Left ventricle myocardium superior (tissue), 1 donor: ENCODE data around the gene MTA3. TPM values are rescaled to one million over a fixed set of nuclear protein-coding genes. Genes with fewer than 3 reads are reported as not detected.
"Not testable (repeated sequence)": the region's sequence is repeated elsewhere in the genome, so short reads cannot be mapped to it uniquely, and the experiment has no call there.

Source experiments
- ATAC-seq: fragments of 200-7000 bp; cut with Tn5 transposase; one replicate; pipeline ENCODE4 v1.9.1; 2020; ENCODE audit warnings: mild to moderate bottlenecking, moderate library complexity
- DNase-seq: peaks from one replicate; pipeline ENCODE4 v3.0.0-alpha.2; 2020
- intact Hi-C: fragments of 100-400 bp; cut with micrococcal nuclease; formaldehyde crosslinking; loops from one replicate; pipeline ENCODE4 v1.11.0; 2022
- total RNA-seq: library from RNA; stranded (reverse); fragmentation: NEBNext Ultra II Directional; extraction: Animal tissue kit (Norgen Biotek cat#: 25700); gene quantifications from one replicate; pipeline ENCODE4 v1.2.1, GENCODE V29; 2021
- donor health status: DM: no; HTN: yes; CAD: no; lungs with severe emphysema.

MTA3 gene
- total RNA-seq, 1 donor from 2014 or later = 17.6 TPM

DNA sequence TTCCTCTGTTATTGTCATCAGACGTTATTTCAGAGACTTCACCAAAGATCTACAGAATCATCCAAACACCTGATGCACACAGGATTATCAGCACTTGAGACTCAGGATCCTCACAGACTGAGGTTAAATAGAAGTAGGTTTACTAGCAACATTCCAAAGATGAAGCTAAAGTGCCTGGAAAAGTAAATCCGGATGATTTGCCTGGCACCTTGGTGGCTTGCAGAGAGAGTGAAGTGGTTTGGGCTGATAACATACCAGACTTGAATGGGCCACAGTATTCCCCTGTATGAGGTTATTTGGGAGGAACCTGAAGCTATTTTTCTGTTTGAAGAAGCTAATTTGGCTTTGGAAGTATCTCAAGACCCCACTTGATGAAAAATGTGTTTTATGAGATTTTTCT, 144.5 kb downstream of the MTA3 start:
- ATAC-seq = no peak
- intact Hi-C loops = no loop called here
- DNase-seq = no peak

DNA sequence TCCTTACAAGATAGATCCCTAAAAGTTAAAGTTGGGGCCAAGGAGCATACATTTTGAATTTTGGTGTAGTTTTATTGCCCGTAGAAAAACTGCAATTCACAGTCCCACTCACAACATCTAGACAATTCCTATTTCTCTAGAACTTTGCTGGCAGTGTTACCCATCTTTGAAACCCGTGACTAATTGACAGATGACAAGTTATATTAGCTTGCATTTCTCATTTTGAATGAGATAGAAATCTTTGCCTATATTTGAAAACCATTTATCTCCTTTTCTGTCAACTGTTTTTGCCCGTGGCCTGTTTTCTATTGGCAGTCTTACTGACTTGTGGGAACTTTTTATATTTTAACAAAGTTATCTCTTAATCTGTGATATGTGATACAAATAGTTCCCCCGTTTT, 145.5 kb downstream of the MTA3 start:
- DNase-seq (no peak), ATAC-seq (no peak)
- intact Hi-C loops = no loop called here

DNA sequence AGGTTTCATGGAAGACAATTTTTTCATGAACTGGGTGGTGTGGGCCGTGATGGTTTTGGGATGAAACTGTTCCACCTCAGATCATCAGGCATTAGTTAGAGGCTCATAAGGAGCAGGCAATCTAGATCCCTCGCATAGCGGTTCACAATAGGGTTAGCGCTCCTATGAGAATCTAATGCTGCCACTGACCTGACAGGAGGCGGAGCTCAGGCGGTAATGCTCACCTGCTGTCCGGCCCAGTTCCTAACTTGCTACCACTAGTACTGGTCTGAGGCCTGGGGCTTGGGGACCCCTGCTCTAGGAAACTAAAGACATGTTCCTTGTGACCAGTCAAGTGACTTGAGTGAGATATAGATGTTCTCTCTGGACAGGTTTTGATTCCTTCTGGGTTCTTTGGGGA, 146.3 kb downstream of the MTA3 start:
- no peak for ATAC-seq
- intact Hi-C loops = no loop called here
- no peak for DNase-seq

DNA sequence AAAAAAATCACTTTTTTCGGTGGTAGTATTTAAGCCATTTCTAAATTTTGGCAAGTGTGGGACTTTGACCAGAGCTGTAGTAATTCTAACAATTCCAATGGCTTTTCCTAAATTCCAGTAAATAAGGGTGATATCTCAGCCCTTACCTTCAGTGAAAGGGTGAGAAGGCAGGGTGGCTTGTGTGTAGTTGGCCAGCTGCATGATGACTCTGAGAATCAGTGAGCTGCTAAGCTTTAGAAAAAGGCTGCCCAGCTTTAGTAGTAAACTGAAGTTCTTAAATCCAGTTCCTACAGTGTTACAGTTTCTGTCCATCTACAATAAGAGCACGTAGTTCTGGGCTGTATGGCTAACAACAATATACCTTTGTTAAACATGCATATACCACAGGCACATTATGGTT, 153.5 kb downstream of the MTA3 start:
- DNase-seq (no peak), ATAC-seq (no peak)
- intact Hi-C loops = no loop called here

DNA sequence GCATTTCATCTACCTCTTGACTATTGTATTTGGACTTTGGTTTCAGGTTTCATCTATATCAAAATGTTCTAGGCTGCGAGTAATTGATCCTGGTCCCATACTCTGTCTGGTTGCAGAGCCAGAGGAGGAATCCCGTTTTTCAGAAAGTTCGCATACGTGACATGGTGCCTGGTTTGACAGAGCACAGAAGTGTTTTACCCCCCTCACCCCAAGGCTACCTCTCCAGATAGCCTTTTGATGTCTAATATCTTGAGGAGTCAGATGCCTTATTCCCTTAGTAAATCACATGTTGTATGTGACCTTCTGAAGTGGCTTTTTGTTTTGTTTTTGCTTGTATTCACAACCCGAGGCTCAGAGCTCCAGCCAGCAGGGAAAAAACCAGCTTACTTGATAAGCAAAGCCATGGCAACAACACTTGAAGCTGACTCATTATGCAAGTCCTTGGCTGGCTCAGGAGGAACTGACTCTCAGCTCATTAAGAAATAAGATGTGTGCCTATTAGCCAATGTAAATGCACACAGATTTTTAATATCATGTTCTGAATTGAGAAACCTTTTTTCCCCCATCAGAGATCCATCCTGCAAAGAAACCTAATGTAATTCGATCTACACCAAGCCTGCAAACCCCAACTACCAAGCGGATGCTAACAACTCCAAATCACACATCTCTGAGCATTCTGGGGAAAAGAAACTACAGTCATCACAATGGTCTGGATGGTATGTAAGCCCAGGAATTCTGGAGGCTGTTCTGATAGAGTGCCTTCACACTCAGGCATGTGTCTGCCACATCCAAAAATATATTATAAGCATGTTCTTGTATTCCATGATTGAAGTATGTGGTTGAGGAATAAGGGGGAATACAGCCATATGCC, 154.1 kb downstream of the MTA3 start:
- intact Hi-C loops = no loop called here
- ATAC-seq (peak; percentile 92), DNase-seq (peak; percentile 33)

DNA sequence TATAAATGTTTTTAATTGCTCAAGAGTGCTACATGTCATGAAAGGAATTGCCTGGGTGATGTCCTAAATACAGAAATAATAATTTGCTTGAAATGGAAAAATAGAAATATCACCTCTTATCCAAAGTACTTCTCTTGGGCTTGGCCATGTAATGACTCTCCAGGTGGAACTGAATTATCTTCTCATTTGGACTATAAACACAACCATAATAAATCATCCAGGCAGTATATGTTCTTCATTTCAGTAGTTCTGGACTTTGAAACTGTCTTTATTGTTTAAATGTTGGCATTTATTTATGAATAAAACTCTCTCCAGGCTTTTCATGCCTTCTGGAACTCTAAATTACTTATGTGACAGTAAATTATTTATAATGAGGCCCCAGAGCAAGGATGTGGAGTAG, 155.0 kb downstream of the MTA3 start:
- intact Hi-C loops = no loop called here
- ATAC-seq (no peak), DNase-seq (no peak)

DNA sequence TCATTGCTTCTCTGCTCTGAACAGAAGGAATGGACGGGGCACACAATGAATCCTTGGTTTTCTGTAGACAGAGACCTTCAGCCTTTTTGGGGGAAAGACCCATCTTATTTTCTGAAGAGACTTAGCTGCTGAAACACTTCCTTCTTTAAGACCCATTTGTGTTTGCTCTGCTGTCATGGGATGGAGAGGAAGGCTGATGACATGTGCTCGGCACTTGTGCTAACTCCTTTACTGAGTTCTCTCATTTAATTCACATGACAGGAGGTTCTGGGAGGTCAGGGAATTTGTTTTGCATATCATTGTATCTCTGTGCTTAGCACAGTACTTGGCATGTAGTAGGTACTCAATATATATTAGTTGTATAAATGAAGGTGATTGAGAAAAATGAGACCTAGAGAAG, 156.5 kb downstream of the MTA3 start:
- intact Hi-C loops = no loop called here
- DNase-seq = no peak
- no peak for ATAC-seq

DNA sequence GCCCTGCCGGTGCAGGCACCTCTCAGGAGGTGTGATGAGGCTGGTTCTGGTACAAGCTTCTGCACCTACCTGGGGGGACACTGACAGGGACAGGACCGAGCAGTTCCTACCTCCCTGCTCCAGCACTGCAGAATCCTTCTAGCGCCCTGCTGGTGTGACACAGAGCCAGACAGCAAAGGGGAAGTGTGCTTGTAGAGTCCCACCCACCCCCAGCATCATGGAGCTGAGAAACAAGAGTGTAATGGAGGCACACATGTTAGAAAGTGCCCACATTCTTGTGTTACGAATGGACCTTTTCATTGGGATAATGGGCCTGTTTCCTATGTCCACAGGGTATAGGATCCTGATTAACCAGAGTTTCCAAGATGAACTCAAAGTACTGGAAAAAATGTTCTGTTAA, 157.2 kb downstream of the MTA3 start:
- ATAC-seq (no peak), DNase-seq (no peak)
- intact Hi-C loops = no loop called here

DNA sequence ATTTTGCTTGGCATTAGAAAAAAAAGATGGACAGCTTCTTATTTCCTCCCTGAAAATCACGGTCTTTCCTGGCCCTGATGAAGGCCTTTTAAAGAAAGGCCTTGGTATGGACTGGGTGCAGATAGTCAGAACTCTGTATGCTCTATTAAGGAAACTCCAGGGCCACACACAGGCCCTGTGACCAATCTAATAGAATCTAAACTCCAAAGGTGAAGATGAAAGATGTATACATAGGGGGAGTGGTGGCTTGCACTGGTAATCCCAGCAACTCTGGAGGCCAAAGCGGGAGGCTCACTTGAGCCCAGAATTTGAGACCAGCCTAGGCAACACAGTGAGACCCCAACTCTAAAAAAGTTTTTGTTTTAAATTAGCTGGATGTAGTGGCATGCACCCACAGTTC, 158.2 kb downstream of the MTA3 start:
- no peak for ATAC-seq
- DNase-seq = no peak
- intact Hi-C loops = no loop called here

DNA sequence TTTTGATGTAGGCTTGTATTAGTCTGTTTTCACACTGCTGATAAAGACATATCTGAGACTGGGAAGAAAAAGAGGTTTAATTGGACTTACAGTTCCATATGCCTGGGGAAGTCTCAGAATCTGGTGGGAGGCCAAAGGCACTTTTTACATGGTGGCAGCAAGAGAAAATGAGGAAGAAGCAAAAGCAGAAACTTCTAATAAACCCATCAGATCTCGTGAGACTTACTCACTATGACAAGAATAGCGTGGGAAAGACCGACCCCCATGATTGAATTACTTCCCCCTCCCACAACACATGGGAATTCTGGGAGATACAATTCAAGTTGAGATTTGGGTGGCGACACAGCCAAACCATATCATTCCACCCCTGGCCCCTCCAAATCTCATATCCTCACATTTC, 162.9 kb downstream of the MTA3 start:
- DNase-seq, intact Hi-C loops, ATAC-seq: not testable (repeated sequence)

DNA sequence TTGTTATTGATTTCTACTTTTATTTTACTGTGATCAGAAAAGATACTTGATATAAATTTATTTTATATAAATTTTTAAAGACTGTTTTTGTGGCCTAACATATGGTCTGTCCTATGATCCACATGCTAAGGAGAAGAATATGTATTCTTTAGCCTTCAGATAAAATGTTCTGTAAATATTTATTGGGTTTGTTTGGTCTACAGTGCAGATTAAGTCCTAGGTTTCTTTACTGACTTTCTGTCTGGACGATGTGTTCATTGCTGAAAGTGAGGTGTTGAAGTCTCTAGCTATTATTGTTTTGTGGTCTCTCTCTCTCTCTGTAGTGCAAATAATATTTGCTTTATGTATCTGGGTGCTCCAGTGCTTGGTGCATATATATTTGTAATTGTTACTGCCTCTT, 165.4 kb downstream of the MTA3 start:
- intact Hi-C loops = no loop called here
- DNase-seq = no peak
- no peak for ATAC-seq

DNA sequence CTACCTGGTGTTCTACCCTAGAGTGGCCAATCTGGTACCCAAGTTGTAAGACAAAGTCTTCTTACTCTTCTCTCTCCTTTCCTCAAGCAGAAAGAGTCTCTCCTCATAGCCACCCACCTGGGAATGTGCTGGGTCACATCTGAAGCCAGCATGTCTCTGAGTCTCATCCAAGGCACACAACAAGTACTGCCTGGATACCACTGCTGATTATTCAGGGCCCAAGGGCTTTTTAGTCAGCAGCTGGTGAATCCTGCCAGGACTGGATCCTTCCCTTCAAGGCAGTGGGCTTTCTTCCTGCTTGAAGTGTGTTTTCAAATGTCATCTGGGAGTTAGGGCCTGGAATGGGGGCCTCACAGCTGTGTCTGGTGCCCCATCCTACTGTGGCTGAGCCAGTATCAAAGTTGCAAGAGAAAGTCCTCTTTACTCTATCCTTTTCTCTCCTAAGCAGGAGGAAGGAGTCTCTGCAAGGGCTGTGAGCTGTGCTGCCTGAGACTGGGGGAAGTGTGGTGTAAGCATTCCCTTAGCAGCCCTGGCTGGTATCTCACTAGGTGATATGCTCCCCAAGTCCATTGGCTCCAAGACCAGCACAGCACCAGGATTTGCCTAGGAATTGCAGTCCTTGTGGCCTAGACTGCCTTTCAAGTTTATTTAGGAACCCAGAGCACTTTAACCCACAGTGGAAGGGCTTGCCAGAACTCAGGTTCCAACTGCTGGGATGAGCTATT, 168.3 kb downstream of the MTA3 start:
- DNase-seq (no peak), ATAC-seq (no peak)
- intact Hi-C loops = no loop called here

DNA sequence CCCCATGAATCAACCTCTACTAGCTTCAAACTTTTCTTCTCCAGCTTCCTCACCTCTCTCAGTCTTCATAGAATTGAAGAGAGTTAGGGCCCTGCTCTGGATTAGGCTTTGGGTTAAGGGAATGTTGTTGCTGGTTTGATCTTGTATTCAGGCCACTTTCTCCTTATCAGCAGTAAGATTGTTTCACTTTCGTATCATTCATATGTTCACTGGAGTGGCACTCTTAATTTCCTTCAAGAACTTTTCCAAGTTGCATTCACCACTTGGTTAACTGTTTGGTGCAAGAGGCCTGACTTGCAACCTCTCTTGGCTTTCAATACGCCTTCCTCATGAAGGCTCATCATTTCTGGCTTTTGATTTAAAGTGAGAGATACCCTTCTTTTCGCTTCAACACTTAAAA, 172.7 kb downstream of the MTA3 start:
- intact Hi-C loops = no loop called here
- DNase-seq (no peak), ATAC-seq (no peak)

DNA sequence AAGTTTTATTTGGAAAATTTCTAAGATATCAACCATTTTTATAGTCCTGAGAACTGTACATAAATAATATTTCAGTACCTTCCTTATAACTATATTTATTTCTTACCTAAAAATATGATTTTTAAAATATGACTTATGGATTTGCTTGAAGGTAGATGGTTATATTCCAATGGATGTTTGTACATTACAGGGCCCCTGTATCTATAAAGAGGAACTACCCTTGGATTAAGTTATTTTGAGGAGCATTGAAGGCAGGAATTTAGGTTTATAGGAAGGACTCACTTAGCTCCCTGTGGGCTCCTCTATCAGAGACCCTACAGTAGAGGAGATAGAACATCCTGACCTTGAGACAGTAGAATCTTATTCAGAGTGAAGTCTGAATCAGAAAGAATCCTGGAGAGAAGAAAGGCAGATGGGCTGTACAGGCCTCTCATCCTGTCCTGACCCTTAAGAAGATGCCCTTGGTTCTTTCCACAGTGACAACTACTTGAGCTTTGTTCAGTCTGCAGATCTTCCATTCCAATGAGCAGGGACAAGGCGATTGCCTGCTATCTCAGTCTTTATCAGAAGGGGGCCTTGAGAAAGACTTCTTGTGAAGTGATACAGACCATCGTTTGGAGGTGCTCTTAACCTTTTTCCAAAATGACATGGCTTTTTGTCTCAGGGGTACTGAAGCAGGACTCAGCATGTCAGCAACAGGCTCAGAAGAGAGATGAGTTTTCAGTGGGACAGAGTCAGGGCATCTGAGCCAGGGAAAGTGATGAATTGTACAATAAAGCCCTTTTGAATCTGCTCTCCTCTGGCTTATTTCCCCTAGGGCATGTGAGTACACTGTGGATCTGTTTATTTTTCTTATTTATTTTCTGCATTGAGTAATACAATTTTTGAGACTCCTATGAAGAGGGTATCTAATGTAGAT, 174.6 kb downstream of the MTA3 start:
- ATAC-seq (no peak), DNase-seq (no peak)
- intact Hi-C loops = no loop called here

DNA sequence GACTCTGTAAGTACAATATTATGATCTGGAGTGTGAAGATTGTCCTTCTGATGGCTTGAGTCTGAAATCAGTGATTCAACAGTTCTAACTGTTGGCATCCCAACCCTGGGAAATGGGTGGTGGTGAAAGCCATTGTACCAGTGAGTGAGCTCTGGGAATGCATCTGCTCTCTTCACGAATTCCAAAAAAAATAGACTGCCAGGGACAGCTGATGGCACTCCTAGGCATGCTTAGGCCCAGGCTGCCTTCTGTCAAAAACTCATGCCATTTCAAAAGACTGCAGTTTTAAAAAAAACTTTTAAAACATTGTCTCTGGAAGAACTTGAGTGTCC, 175.2 kb downstream of the MTA3 start:
- DNase-seq = no peak
- intact Hi-C loops = no loop called here

DNA sequence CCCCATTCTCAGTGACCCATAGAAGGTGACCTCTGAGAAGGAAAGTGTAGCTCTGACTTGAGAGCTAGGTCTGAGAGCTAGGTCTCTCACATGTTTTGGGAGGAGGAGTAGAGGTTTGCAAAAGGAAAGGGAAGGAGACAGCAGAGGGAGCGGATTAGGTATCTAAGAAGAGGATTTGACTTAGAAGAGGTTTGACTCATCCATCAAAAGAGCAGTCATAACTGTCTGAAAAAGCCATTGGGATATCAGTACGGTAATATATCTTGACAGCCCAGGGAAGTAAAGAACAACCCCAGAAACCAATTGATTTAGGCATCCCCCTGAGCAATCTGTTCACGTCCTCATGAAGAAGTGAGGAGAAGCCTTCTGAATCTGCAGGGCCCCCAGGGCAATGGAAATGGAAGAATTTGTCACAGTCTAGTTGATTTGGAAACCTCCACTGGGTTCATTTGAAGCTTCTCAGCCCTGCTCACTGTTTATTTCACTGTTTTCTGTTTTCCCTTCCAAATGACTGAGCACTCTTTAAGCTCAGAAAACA, 176.2 kb downstream of the MTA3 start:
- intact Hi-C loops = no loop called here
- ATAC-seq = no peak

More for the DNA sequence above, 175.2 kb downstream of the MTA3 start:
- ATAC-seq = no peak

DNA sequence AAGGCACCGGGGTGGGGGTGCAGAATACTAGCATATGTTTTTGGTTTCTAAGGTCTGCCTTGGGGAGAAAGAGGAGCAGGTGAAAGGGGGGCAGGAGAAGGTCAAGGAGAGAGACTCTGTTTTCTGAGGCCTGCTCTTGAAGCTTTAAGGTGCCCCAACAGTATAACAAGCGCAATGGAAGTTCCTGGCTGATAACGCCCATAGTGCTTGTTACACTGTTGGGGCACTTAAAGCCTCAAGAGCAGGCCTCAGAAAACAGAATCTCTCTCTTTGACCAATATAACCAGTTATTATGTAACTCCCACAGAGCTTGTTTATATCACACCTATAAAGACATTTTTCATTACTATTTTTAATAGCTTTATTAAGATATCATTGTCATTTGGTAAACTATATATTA, 179.0 kb downstream of the MTA3 start:
- intact Hi-C loops = no loop called here
- ATAC-seq (no peak), DNase-seq (no peak)

More for the DNA sequence above, 176.2 kb downstream of the MTA3 start:
- DNase-seq = no peak

DNA sequence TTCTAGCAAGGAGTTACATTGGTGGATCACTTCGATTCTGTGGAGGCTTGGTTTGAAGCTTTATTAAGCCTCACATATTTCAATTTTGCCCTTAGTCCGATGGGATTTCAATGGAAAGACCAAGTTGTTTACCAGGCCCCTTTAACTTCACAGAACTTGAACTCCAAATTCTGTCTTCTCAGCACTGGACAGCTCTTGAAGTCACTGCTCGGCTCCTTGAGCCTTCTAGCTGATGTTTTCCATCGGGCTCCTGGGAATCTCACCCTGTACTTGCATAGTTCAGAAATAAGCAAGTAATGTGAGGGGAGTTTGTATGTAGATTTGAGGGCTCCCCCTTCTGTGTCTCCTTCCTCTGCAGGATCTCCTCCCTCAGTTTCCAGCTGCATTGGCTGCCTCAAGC, 180.4 kb downstream of the MTA3 start:
- intact Hi-C loops = no loop called here
- ATAC-seq = no peak
- no peak for DNase-seq

DNA sequence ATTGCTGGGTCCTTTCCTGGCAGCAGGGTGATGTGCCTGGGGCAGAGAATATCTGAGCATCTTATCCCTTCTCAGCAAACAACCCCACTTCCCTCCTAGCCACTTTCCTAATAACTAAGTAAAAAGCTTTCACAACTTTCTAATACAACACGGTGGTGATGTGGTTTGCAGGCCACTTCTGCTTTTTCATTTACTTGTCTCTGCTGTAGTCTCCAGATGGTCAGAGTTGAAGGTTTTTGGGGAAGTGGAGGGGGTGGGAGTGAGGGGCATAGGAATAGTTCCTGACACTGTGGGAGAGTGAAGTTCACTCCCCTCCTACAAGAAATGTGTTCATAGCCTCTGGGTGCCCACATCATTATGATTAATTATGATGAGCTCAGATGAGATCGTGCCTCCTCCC, 183.9 kb downstream of the MTA3 start:
- DNase-seq (no peak), ATAC-seq (peak; percentile 52)
- intact Hi-C loops = no loop called here
